Measurements from ENCODE around the gene GLIS1. TPM values are rescaled to one million over a fixed set of nuclear protein-coding genes. Genes with fewer than 3 reads are reported as not detected.

The GLIS1 gene
- total RNA-seq, 1 experiment from 2014 or later, result 0.28 TPM

- 0 out of 3 replicates have a peak, but pooled peaks have one; percentile 18 for TF ChIP-seq CTCF (conservative IDR thresholded peaks at IDR 0.05)
- Histone ChIP-seq H2BK20ac (ENCODE audit: low read depth, low read length, poor library complexity, severe bottlenecking) (no peak overlapping the region), H3K79me1 (ENCODE audit: insufficient read depth, low read depth, low read length, poor library complexity, severe bottlenecking) (no peaks in the 10 kb centered on the region), H3K56ac (ENCODE audit: insufficient read length, low read depth, low read length) (no peak overlapping the region), H2AK5ac (ENCODE audit: insufficient read length, low read length) (no peak overlapping the region), H3K27me3 (ENCODE audit: insufficient read depth, low read length) (no peaks in the 10 kb centered on the region), H3K18ac (ENCODE audit: insufficient read length, low read depth, low read length) (no peak overlapping the region), H3K27ac (ENCODE audit: insufficient read length, low read depth, low read length) (no peak overlapping the region), H2BK15ac (ENCODE audit: low read depth, low read length) (no peak overlapping the region), H3K9ac (ENCODE audit: extremely low read depth, insufficient read length, low read length) (no peak overlapping the region), H3K14ac (ENCODE audit: insufficient read depth, low read length) (no peak overlapping the region), H2BK120ac (ENCODE audit: low read depth, low read length, poor library complexity, severe bottlenecking) (no peak overlapping the region), H2BK5ac (ENCODE audit: insufficient read length, low read length) (no peak overlapping the region), H3K4me2 (ENCODE audit: insufficient read depth, insufficient read length, low read length) (no peak overlapping the region), H2BK12ac (ENCODE audit: insufficient read length, low read depth, low read length) (no peak overlapping the region), H3K23me2 (ENCODE audit: insufficient read length, low read depth, low read length, poor library complexity, severe bottlenecking) (no peaks in the 10 kb centered on the region), H3K79me2 (ENCODE audit: insufficient read depth, low read length) (no peaks in the 10 kb centered on the region), H3K23ac (ENCODE audit: insufficient read length, low read depth, low read length) (no peak overlapping the region), H3K4me1 (ENCODE audit: insufficient read depth, low read length) (no peaks in the 10 kb centered on the region), H4K5ac (ENCODE audit: insufficient read length, low read depth, low read length) (no peak overlapping the region), H4K91ac (ENCODE audit: insufficient read length, low read depth, low read length) (no peak overlapping the region), H3K4ac (ENCODE audit: low read depth, low read length) (no peak overlapping the region), H2AFZ (ENCODE audit: low read length) (no peak overlapping the region), H3T11ph (ENCODE audit: low read length) (no peak overlapping the region), H4K8ac (replicated peaks; ENCODE audit: insufficient read length, low read depth, low read length) (no peak overlapping the region), H3K9me3 (ENCODE audit: control insufficient read depth, low read depth, low read length) (no peaks in the 10 kb centered on the region), H4K20me1 (ENCODE audit: control insufficient read depth, insufficient read depth, insufficient read length) (no peaks in the 10 kb centered on the region)
- no CpG with 5 or more reads among the region's 11 CpGs for WGBS (ENCODE audit: extremely low coverage, insufficient read length, low lambda C conversion rate)
- H3K27me3 Mint-ChIP-seq (ENCODE audit: low read depth), result peaks cover 22% of the 10 kb centered on the region
- H3K27ac Mint-ChIP-seq, result no peak overlapping the region
- DNase-seq, result no peak
- peaks cover 7 to 13% of the 10 kb centered on the region in 2 experiments for H3K4me1 Mint-ChIP-seq
- no peak overlapping the region for H3K4me3 Mint-ChIP-seq
- no peaks in the 10 kb centered on the region; a peak in 1 of 7 replicates for H3K36me3 Mint-ChIP-seq (ENCODE audit: insufficient read depth in 1 of 3, low read depth in 3 of 3)
- H3K9me3 Mint-ChIP-seq, result no peaks in the 10 kb centered on the region
Observed at GRCh38 chr1:53662169-53662568, 76.8 kb downstream of the GLIS1 start.
